ENCODE data around the gene SELPLG. TPM values are rescaled to one million over a fixed set of nuclear protein-coding genes. Genes with fewer than 3 reads are reported as not detected.
"Not testable (repeated sequence)": the region's sequence is repeated elsewhere in the genome, so short reads cannot be mapped to it uniquely, and the experiment has no call there.

The SELPLG gene
- total RNA-seq, 1 donor from 2014 or later: 0.07 TPM

DNA sequence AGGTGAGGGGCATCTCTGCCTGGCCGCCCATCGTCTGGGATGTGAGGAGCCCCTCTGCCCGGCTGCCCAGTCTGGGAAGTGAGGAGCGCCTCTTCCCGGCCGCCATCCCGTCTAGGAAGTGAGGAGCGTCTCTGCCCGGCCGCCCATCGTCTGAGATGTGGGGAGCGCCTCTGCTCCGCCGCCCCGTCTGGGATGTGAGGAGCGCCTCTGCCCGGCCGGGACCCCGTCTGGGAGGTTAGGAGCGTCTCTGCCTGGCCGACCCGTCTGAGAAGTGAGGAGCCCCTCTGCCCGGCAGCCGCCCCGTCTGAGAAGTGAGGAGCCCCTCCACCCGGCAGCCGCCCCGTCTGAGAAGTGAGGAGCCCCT is 22.1 kb upstream of the SELPLG start:
- DNase-seq (ENCODE audit: low read depth, low spot score): not testable (repeated sequence)

GRCh38 chr12:108654622-108655021 is 20.9 kb upstream of the SELPLG start:
- DNase-seq (ENCODE audit: low read depth, low spot score): not testable (repeated sequence)

DNA sequence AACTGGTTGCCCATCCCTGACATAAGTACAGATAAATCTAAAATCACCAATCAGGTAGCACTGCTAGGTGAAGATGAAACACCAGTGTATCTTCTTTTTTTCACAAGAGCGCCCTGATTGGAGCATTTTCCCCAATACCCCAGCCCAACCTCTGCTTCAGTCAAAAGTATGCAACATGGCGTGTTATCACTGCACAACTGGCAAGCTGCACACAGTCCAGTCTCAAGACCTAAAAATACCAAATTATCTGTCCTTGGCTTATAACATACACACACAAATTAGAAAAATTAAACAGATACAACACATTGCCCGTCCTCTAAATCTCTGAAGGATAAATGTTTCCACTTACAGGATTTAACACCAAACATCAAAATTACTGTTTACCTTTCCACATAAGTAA is 20.2 kb upstream of the SELPLG start:
- DNase-seq (ENCODE audit: low read depth, low spot score): no peak

DNA sequence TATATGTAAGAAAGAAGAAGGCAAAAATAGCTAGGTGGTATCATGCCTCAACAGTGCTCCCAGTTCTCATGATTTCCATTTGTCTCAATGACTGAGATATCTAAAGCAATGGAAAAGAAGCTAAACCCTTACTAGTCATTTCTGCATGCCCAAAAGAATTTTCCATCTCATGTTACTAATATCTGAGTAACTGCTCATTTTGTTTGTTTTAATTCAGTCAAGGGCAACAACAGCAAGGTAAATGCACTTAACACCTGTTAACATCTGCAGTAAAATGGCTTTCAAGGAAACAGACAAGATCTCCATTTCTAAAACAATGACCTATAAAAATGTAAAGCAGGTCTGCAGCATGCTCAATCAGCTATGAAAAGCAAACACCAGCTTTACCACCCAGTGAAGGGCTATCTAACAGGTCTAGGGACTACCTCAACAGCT is 19.4 kb upstream of the SELPLG start:
- no peak for DNase-seq (ENCODE audit: low read depth, low spot score)

GRCh38 chr12:108650083-108650482 is 16.4 kb upstream of the SELPLG start:
- DNase-seq (ENCODE audit: low read depth, low spot score): no peak

DNA sequence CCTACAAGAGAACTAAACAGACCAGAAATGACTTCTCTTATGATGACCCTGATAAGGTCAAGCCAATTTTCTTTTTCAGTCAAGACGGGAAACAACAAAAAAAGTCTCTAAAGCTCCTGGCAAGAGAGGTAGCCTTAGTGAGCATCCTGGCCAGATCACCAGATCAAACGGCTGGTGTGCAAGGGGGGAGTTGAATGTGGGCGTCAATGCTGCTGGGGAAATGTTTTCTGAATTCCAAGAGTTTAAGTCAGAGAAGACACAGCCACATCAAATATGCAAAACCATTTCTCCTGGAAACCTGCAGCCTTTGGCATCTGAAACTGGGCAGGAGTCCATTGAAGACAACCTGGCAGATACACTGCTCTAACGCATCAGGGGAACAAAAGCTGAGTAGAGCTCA is 16.0 kb upstream of the SELPLG start:
- DNase-seq (ENCODE audit: low read depth, low spot score): peak; percentile 59

- no peak for DNase-seq (ENCODE audit: low read depth, low spot score)
Observed at GRCh38 chr12:108649126-108649525, 15.4 kb upstream of the SELPLG start.

DNA sequence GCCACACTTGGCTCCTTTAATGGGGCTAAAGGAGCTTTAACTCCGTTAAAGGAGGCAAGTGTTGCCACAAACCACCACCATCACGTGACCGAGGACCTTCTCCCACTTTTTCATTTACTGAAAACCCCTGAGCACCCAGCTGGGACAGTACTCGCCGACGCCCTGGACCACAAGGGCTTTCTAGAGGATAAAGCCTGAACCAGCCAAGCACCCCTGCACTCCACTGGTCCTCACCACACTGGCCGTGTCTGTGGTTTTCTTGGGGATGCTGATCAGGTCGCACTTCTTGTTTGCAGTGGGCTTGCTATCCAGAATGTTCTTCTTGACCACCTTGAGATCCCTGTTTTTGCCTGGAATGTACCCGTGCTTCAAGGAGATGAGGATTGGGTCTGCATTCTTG is 14.7 kb upstream of the SELPLG start:
- DNase-seq (ENCODE audit: low read depth, low spot score): no peak

- no peak for DNase-seq (ENCODE audit: low read depth, low spot score)
Observed at GRCh38 chr12:108647585-108648287, 14.0 kb upstream of the SELPLG start.

- DNase-seq (ENCODE audit: low read depth, low spot score): no peak
Observed at GRCh38 chr12:108646600-108647579, 13.2 kb upstream of the SELPLG start.

DNA sequence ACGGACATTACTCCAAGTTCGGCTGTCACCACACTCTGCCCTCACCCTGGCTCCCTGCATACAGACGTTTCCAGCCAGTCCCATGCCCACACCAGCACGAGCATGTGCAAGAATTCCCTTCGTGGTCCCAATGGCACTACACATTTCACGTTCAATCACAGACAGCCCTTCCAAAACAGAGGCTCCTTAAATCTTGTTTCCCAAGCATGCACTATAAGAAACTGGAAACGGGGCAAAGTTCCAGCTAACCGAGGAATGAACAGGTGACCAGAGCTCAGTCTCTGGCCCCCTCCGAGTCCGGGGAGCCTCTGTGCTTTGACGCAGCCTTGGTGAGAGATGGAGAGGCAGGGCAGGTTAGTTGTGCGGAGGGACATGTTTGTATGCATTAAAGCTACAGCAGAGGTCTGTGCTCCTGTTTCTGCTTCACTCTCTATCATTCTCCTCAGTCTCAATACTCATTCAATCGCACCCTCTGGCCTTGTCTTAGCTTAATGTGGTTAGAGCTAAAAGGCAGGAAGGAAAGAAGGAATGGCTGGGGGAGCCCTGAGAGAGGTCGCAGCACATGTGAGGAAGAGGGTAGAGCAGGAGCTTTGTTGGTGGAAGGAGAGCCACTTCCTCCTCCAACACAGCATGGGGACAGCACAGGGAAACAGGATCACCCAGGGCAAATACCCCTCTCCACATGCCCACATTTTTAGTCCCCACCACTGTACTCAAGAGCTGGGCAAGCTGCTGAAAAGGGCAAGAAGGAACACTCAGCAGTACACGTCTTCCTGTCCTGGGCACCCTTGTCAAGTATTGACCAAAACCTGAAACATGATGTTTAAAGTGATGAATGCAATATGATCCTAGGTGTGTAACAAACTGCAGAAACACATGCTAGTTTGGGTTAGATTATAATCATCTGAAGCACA is 12.2 kb upstream of the SELPLG start:
- no peak for DNase-seq (ENCODE audit: low read depth, low spot score)

DNA sequence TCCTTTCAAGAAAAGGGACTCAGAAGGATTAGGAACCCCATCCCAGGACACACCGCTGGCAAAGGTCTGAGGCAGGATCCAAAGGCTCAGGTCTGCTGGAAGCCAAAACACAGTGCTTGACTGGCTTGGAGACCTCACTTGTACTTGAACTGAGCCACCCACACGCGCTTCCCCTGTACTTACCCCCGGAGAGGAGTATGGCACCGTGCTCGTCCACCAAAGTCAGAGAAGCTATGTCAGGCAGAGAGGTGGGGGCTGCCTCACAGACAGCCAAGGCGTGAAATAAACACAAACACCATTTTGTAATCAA is 11.1 kb upstream of the SELPLG start:
- DNase-seq (ENCODE audit: low read depth, low spot score): no peak

DNA sequence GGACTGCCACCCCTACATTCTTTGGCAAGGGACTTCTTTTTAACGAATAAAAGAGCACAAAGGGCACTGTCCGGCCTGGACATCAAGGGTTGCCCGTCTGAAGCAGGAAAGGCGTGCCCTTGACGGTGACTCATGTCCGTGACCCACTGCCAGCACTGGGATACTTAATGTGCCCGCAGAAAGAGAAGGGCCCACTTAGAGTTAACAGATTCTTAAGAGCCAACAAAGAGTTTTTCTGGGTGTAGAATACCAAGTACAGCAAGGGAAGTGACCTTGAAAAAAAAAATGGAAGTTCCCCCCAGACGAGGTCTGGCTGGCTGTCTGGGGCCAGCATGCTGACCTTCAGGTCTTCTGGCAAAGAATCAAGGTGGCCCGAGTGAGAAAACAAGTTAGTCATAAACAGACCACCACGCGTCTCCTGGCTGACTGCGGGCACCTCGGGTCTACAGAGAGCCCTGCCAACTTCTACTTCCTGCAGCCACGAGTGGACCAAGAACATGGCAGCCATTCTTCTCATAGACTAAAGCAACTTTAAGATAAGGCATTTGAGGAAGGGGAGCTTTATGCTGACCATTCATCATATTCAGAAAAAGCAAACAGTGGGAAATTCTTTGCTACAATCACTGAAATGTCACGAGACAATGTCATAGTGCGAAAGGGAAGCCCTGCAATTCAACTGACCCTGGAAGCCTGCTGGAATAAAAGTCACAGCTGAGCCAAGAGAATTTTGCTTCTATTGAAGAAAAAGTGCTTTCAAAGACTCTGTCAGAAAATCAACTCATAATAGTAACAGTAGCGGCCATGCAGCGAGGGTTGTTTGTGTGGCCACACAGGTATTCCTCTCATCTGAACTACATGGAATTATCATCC is 10.5 kb upstream of the SELPLG start:
- DNase-seq (ENCODE audit: low read depth, low spot score): no peak

DNA sequence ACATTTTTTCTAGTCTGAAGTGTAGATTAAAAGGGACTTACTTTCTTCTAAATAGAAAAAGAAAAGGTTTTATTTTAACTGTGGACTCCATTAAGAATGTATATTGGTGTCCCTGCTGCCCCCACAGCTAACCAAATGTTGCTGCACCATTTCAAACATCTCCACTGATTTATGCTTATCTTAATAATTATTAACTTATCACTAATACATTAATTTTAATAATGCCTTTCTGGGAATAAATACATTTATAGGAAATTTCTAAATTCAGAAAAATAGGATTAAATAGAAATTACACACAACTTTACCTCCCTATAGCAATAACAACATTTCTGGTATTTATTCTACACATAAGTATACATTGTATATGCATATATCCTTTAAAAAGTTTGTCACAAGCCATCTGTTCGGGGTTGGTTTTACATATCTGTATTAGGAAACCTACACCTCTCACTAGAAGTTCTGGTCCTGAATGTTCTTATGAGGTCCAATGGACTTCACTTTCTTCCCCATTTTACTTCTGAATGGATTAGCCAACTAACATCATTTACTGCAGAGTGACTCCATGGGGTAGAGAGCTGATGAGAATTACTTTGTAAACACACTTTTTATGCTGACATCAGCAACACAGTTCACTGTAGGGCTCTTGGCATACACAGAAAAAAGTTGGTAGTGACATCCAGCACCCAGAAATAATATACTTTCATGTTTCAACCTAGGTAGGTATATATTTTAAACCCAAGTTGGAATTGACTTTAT is 9.4 kb upstream of the SELPLG start:
- no peak for DNase-seq (ENCODE audit: low read depth, low spot score)

GRCh38 chr12:108642269-108642870 is 8.7 kb upstream of the SELPLG start:
- DNase-seq (ENCODE audit: low read depth, low spot score): no peak

DNA sequence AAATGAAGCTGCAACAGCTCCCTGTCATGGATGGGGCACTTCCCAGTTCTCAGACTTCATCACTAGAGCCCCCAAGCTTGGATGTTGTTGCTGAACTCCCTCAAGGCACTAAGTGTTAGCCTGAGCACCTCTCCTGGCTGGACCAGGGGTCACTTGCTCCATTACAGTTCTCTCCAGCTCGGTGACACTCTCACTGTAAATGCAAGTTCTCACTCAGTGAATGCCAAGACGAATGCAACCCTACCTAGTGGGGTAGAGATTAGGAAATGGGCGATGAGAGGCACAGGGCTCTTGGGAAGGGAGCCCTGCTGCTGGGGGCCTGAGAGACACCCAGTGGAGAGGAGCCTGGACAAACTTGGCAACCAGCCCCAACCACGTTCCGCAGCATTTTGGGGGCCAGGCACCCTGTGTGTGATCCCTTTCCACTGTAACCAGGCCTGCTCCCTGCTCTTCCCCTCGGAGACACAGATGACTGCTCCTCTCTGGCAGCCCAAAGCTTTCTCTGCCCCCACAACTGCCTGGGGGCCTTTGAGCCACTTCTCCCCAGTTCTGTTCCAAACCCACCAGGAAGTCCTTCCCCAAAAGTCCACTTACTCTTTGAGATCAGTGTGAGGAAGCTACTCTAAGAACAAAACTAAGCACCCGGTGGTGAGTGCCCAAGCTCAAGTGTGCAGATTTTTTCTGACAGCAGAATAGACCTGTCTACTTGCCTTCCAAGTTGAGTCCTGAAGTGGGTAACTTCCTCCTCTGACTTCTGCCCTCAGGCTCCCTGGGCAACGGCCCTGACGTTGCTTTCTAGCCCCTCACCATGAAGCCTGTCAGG is 8.0 kb upstream of the SELPLG start:
- DNase-seq (ENCODE audit: low read depth, low spot score): no peak

DNA sequence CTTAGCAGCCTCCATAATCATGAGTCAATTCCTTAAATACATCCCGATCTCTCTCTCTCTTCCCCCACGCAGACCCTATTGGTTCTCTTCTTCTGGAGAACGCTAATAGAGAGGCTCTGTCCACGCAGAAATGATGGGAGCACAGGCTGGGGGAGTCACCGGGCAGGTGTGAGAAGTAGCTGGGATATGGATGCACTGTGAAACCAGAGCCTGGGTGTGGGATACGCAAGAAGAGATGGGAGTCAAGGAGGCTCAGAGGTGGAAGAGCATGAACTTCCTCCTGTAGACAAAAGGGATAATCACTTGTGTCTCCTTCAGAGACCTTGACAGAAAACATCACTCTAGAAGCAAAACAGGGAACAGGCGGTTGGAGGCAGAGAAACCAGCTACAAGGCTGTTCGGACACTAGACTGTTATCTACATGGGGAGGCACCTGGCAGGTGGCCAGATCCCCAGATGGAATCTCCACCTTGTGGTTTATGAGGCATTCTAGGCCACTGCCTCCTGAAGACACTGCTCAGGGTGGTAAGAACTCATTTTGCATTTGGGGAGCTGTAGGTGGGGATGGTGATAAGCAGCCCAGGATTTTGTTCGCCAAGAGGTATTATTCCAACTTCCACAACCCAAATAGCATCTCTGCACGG is 7.2 kb upstream of the SELPLG start:
- DNase-seq (ENCODE audit: low read depth, low spot score): no peak
